Ovary (tissue), 9 donors: ENCODE results near the gene BLOC1S6. TPM values are rescaled to one million over a fixed set of nuclear protein-coding genes. Genes with fewer than 3 reads are reported as not detected.

Experiments
- DNase-seq, 5 donors: peaks; one replicate each; pipeline ENCODE4 v3.0.0-alpha.2; 2019 to 2020
- H3K27ac ChIP-seq, 2 donors: fragments of 200-600 bp; one replicate each; pipeline versions ENCODE4 v1.5.1 to v1.8.0; 2019 to 2022
- H3K27me3 ChIP-seq: fragments of 200-600 bp; one replicate; pipeline ENCODE4 v1.8.0; 2022
- H3K36me3 ChIP-seq: fragments of 200-600 bp; sonication (generic); one replicate; pipeline ENCODE4 v1.5.1; 2019
- H3K4me1 ChIP-seq: one replicate; pipeline ENCODE4 v1.8.1; 2013; ENCODE audit warnings: mild to moderate bottlenecking, moderate library complexity; ENCODE audit not compliant: insufficient read depth
- H3K4me3 ChIP-seq: fragments of 200-600 bp; sonication (generic); one replicate; pipeline ENCODE4 v1.5.1; 2017
- H3K9me3 ChIP-seq, 2 donors: fragments of 200-600 bp in 1 of 2; sonication (generic) in 1 of 2; one replicate each; pipeline versions ENCODE4 v1.5.1 to v1.8.1; 2013 to 2019; ENCODE audit warnings: mild to moderate bottlenecking in 1 of 2, moderate library complexity in 1 of 2
- CTCF ChIP-seq, 3 donors: fragments of 450-650 bp in 2 of 3; fragments of 200-600 bp in 1 of 3; IDR thresholded peaks; one replicate each; pipeline versions ENCODE4 v1.5.1 to v1.8.0; 2016 to 2022; ENCODE audit warnings: antibody characterized with exemption in 3 of 3, mild to moderate bottlenecking in 1 of 3
- EP300 ChIP-seq: sonication (generic); formaldehyde crosslinking; IDR thresholded peaks from one replicate; pipeline ENCODE4 v1.6.1; 2017; ENCODE audit warnings: antibody characterized with exemption
- POLR2A ChIP-seq: fragments of 450-650 bp; IDR thresholded peaks from one replicate; pipeline ENCODE4 v1.6.1; 2017; ENCODE audit warnings: antibody characterized with exemption, mild to moderate bottlenecking, moderate library complexity
- WGBS, 3 donors: extraction: QIAGEN DNeasy Blood & Tissue Kit in 1 of 3; methylation state at CpG; one replicate each; pipeline versions ENCODE4 v1.1.5 to v1.1.7; 2013 to 2017; 5-methylcytosine and 5-hydroxymethylcytosine counted together
- intact Hi-C, 4 donors: fragments of 100-400 bp; cut with DNase I; formaldehyde crosslinking; loops; one replicate each; pipeline versions ENCODE4 v1.11.0 to v1.15.1; 2022 to 2023
- polyA plus RNA-seq, 2 donors: library from polyadenylated mRNA; stranded (reverse); fragments of 200-250 nt in 1 of 2; fragments of 350-450 nt in 1 of 2; fragmentation: Illumina TruSeq in 1 of 2; extraction: RNeasy Lipid Tissue Mini Kit (QIAGEN cat#74804) in 1 of 2; gene quantifications; one replicate each; pipeline ENCODE4 v1.2.3, GENCODE V29; 2013 to 2014
- total RNA-seq, 7 donors: library from RNA; depleted of rRNA in 2 of 7; stranded (reverse); fragments of >200 nt in 2 of 7; fragmentation: NEBNext Ultra II Directional in 3 of 7; extraction: Animal tissue kit (Norgen Biotek cat#: 25700) in 3 of 7; gene quantifications; one replicate each; pipeline versions ENCODE4 v1.1.0 to v1.2.4, GENCODE V29; 2016 to 2023
- donor health status: DM: no; HTN: no; CAD: no; lungs with moderate emphysema.
- donor health status: DM: no; HTN: no; CAD: no.
- donor health status: Bipolar disorder and iron deficiency.
- donor health status: DM: yes; HTN: yes; CAD: no.
- donor health status: DM: no; HTN: no; CAD: no.
- donor health status: DM: yes; HTN: yes; CAD: no.

Gene BLOC1S6
- total and polyA plus RNA-seq, 9 donors, result 28.8 to 58.3 (median 46.1) TPM

- H3K27me3 ChIP-seq, result no peaks in the 10 kb centered on the region
- H3K9me3 ChIP-seq, result no peaks in the 10 kb centered on the region
- TF ChIP-seq CTCF (IDR thresholded peaks at IDR 0.05) (no peak), EP300 (no peak), POLR2A (no peak)
- intact Hi-C loops, result no loop called here
- H3K36me3 ChIP-seq, result no peaks in the 10 kb centered on the region
- 78 to 83% (median 80%) methylated on average over 3 of the region's 3 CpGs for WGBS, 3 donors
- DNase-seq, result no peak
- no peak overlapping the region for H3K27ac ChIP-seq
- no peak overlapping the region for H3K4me3 ChIP-seq
- no peaks in the 10 kb centered on the region for H3K4me1 ChIP-seq
These were observed 36.7 kb upstream of the BLOC1S6 start for GRCh38 chr15:45550436-45550835.

- H3K4me1 ChIP-seq, result no peaks in the 10 kb centered on the region
- intact Hi-C loops, result no loop called here
- 72 to 78% (median 74%) methylated on average over 3 of the region's 3 CpGs for WGBS, 3 donors
- no peaks in the 10 kb centered on the region for H3K27me3 ChIP-seq
- H3K27ac ChIP-seq, result no peak overlapping the region
- no peak for DNase-seq
- TF ChIP-seq CTCF (IDR thresholded peaks at IDR 0.05) (no peak), POLR2A (no peak)
- H3K36me3 ChIP-seq, result no peaks in the 10 kb centered on the region
- no peaks in the 10 kb centered on the region for H3K9me3 ChIP-seq
- no peak overlapping the region for H3K4me3 ChIP-seq
These were observed 35.5 kb upstream of the BLOC1S6 start for GRCh38 chr15:45551676-45552075.

- H3K4me1 ChIP-seq, result no peaks in the 10 kb centered on the region
- intact Hi-C loops, result no loop called here
- no peaks in the 10 kb centered on the region for H3K36me3 ChIP-seq
- no peaks in the 10 kb centered on the region for H3K27me3 ChIP-seq
- H3K9me3 ChIP-seq, result no peaks in the 10 kb centered on the region
- H3K4me3 ChIP-seq, result no peak overlapping the region
- no peak for DNase-seq
- WGBS, 3 donors, result 54 to 63% (median 59%) methylated on average over 3 of the region's 3 CpGs
- H3K27ac ChIP-seq, result no peak overlapping the region
- TF ChIP-seq POLR2A (no peak), CTCF (IDR thresholded peaks at IDR 0.05) (no peak), EP300 (no peak)
These were observed 31.1 kb upstream of the BLOC1S6 start for GRCh38 chr15:45555934-45556608.

GRCh38 chr15:45572617-45573016 is 14.6 kb upstream of the BLOC1S6 start:
- H3K36me3 ChIP-seq, result no peaks in the 10 kb centered on the region
- intact Hi-C loops, result no loop called here
- no peak for DNase-seq
- no peak overlapping the region for H3K27ac ChIP-seq
- 79 to 87% (median 83%) methylated on average over 3 of the region's 3 CpGs for WGBS, 3 donors
- H3K9me3 ChIP-seq, result no peaks in the 10 kb centered on the region
- H3K4me3 ChIP-seq, result no peak overlapping the region
- H3K27me3 ChIP-seq, result no peaks in the 10 kb centered on the region
- TF ChIP-seq EP300 (no peak), CTCF (IDR thresholded peaks at IDR 0.05) (no peak), POLR2A (no peak)
- H3K4me1 ChIP-seq, result no peaks in the 10 kb centered on the region
